ENCODE measurements around the gene DDOST.

The DDOST gene

GRCh38 chr1:20661207-20662109, at the start of gene DDOST:
Gene DDOST, minus strand, starts transcription at chr1:20661369. Its CDS starts 19 bp downstream, at chr1:20661350.
- peak; percentile 94 for DNase-seq

GRCh38 chr1:20710469-20711284, 49.5 kb upstream of the DDOST start:
- no peak for DNase-seq

GRCh38 chr1:20709868-20710267, 48.7 kb upstream of the DDOST start:
- no peak for DNase-seq

GRCh38 chr1:20708891-20709290, 47.7 kb upstream of the DDOST start:
- DNase-seq = no peak

GRCh38 chr1:20708057-20708456, 46.9 kb upstream of the DDOST start:
- DNase-seq = no peak

GRCh38 chr1:20706841-20707240, 45.7 kb upstream of the DDOST start:
- no peak for DNase-seq

GRCh38 chr1:20705203-20705755, 44.1 kb upstream of the DDOST start:
- no peak for DNase-seq

GRCh38 chr1:20704390-20705202, 43.4 kb upstream of the DDOST start:
- no peak for DNase-seq

- no peak for DNase-seq
Measured at GRCh38 chr1:20703124-20703756, 42.1 kb upstream of the DDOST start.

GRCh38 chr1:20702416-20702815, 41.2 kb upstream of the DDOST start:
- no peak for DNase-seq

GRCh38 chr1:20701847-20702246, 40.7 kb upstream of the DDOST start:
- no peak for DNase-seq

GRCh38 chr1:20701446-20701845, 40.3 kb upstream of the DDOST start:
- no peak for DNase-seq

GRCh38 chr1:20700636-20701215, 39.6 kb upstream of the DDOST start:
- DNase-seq = no peak

- no peak for DNase-seq
Measured at GRCh38 chr1:20699558-20699957, 38.4 kb upstream of the DDOST start.

GRCh38 chr1:20698195-20698910, 37.2 kb upstream of the DDOST start:
- no peak for DNase-seq

GRCh38 chr1:20697563-20697962, 36.4 kb upstream of the DDOST start:
- DNase-seq = no peak

- DNase-seq = peak; percentile 78
Measured at GRCh38 chr1:20696397-20697333, 35.5 kb upstream of the DDOST start.

- no peak for DNase-seq
Measured at GRCh38 chr1:20695515-20695914, 34.3 kb upstream of the DDOST start.

- DNase-seq = no peak
Measured at GRCh38 chr1:20693623-20694022, 32.5 kb upstream of the DDOST start.

- no peak for DNase-seq
Measured at GRCh38 chr1:20691872-20692271, 30.7 kb upstream of the DDOST start.
